ENCODE measurements around the gene CCDC102A.

DNA sequence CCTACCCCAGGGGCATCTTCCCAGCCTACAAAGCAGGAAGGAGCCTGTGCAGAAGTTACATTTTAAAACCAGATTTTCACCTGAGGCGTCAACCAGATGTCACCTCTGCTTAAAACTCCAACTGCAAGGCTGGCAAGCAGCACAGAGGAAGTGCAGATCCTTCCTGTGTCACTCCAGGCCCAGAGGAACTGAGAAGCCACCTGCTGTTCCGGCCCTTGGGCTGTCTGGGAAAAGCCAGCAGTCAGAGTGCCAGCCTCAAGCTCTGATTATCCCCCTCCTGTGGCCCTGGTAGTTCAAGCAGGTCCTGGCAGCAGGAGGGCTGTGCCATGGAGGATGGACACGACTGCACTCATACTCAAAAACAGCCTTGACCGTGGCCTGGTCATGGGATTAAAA lies 63.7 kb downstream of the CCDC102A start:
- TF ChIP-seq CTCF (IDR thresholded peaks at IDR 0.05), result no peak
- TF ChIP-seq POLR2A (IDR thresholded peaks at IDR 0.05), result no peak
